ENCODE measurements around the gene SLIT3.

GRCh38 chr5:168929656-168930055 lies 371.3 kb downstream of the SLIT3 start:
- no peak for TF ChIP-seq CTCF (IDR thresholded peaks at IDR 0.05)
- no peak for TF ChIP-seq POLR2A (IDR thresholded peaks at IDR 0.05)
